Measurements from ENCODE around the gene ACSM6. TPM values are rescaled to one million over a fixed set of nuclear protein-coding genes. Genes with fewer than 3 reads are reported as not detected.

The ACSM6 gene
- total and polyA plus RNA-seq, 2 of the 8 experiments (the other 6 are each of a cell fraction or from before 2014, with no cell fraction given): 0.33 TPM; not detected in 1

DNA sequence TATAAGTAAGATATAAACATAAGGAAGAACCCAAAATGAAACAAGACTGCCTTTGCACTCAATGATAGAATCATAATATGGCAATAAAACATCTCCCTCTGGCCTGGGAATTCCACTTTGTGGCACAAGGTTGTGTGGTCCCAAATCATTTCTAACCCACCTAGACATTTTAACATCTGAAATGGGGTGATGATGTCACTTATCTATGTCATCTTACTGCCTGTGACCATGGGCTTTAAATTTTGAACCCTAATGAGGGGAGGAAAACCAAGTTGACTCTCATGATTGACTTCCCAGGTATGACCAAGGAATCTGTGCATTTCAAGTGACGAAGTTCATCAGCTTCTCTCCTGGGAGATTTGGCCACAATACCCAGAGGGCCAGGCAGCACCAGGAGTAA is 24.5 kb upstream of the ACSM6 start:
- 93% methylated on average over 1 of the region's 1 CpG; no CpG with 5 or more reads in 1 of the 2 experiments for WGBS, 2 experiments (ENCODE audit: extremely low coverage in 1 of 2, insufficient coverage in 1 of 2, insufficient read length in 1 of 2, insufficient replicate concordance in 2 of 2, low coverage in 1 of 2, low lambda C conversion rate in 2 of 2, missing lambda C conversion rate in 1 of 2)
- TF ChIP-seq BACH1 (IDR thresholded peaks at IDR 0.05; ENCODE audit: low read length) (no peak), BRCA1 (IDR thresholded peaks at IDR 0.05; ENCODE audit: low read depth, low read length) (no peak), CTBP2 (IDR thresholded peaks at IDR 0.05; ENCODE audit: borderline replicate concordance, insufficient read depth, insufficient read length, low read length) (no peak), NRF1 (IDR thresholded peaks at IDR 0.05; ENCODE audit: low read depth, low read length) (no peak), JUND (IDR thresholded peaks at IDR 0.05; ENCODE audit: low read length) (no peak)

More for the DNA sequence above, 24.5 kb upstream of the ACSM6 start:
- Histone ChIP-seq H3K4ac (replicated peaks; ENCODE audit: insufficient read length, low read depth, low read length) (no peak overlapping the region), H3K18ac (ENCODE audit: extremely low read depth, low read length) (no peak overlapping the region), H3K56ac (replicated peaks; ENCODE audit: insufficient read length, low read depth, low read length) (no peak overlapping the region), H2BK15ac (ENCODE audit: low read length) (no peak overlapping the region), H2BK12ac (ENCODE audit: low read depth, low read length) (no peak overlapping the region), H3K23ac (ENCODE audit: insufficient read length) (no peak overlapping the region), H3K9me3 (ENCODE audit: insufficient read depth in 2 of 2, low read depth in 1 of 2, low read length in 1 of 2) (no peaks in the 10 kb centered on the region), H3K14ac (ENCODE audit: insufficient read length) (no peak overlapping the region), H3K4me2 (ENCODE audit: insufficient read depth in 1 of 2, low read depth in 2 of 2, low read length in 2 of 2) (no peak overlapping the region), H4K8ac (ENCODE audit: extremely low read depth, insufficient read depth, low read length) (no peak overlapping the region), H3K36me3 (ENCODE audit: control insufficient read depth in 2 of 4, insufficient read depth in 4 of 4, low read length in 3 of 4) (no peaks in the 10 kb centered on the region), H3K79me2 (ENCODE audit: control insufficient read depth in 1 of 2, insufficient read depth in 2 of 2, low read length in 2 of 2) (no peaks in the 10 kb centered on the region), H3K27me3 (replicated peaks in 1 of 4; ENCODE audit: control insufficient read depth in 3 of 4, extremely low read depth in 1 of 4, insufficient read depth in 3 of 4, low read length in 3 of 4) (no peaks in the 10 kb centered on the region), H2BK20ac (ENCODE audit: low read length) (no peak overlapping the region), H2BK5ac (ENCODE audit: low read depth, low read length) (no peak overlapping the region), H3K4me3 (ENCODE audit: extremely low read depth in 1 of 4, insufficient read depth in 2 of 4, low read depth in 3 of 4, low read length in 4 of 4) (no peak overlapping the region), H3K79me1 (ENCODE audit: low read depth, low read length) (no peaks in the 10 kb centered on the region), H3K4me1 (replicated peaks in 1 of 4; ENCODE audit: control insufficient read depth in 3 of 4, insufficient read depth in 4 of 4, low read length in 3 of 4) (no peaks in the 10 kb centered on the region), H2BK120ac (replicated peaks; ENCODE audit: low read depth, low read length) (no peak overlapping the region), H2AFZ (ENCODE audit: low read length) (no peak overlapping the region), H3K27ac (ENCODE audit: low read depth, low read length) (no peak overlapping the region), H3K9ac (replicated peaks in 1 of 4; ENCODE audit: extremely low read depth in 1 of 4, low read depth in 3 of 4, low read length in 3 of 4) (no peak overlapping the region), H4K5ac (ENCODE audit: insufficient read length, low read depth, low read length) (no peak overlapping the region), H4K91ac (replicated peaks; ENCODE audit: insufficient read length, low read length) (no peak overlapping the region), H2AK5ac (ENCODE audit: low read depth, low read length) (no peak overlapping the region), H3K23me2 (ENCODE audit: low read depth, low read length) (no peaks in the 10 kb centered on the region), H4K20me1 (replicated peaks in 1 of 2; ENCODE audit: control insufficient read depth in 1 of 2, insufficient read depth in 2 of 2, low read length in 2 of 2) (no peaks in the 10 kb centered on the region)
- FAIRE-seq: no peak
- POLR2A ChIA-PET (ENCODE audit: partially characterized antibody): no interaction called here
- DNase-seq (ENCODE audit: low read depth in 1 of 2, low spot score in 2 of 2): no peak
- CTCF ChIA-PET (ENCODE audit: partially characterized antibody): interaction anchor here (1.1 to 1.3 kb wide), 3 partner anchors 36 to 540 kb away, joined by 3 read pairs; no protein-coding TSS in a partner anchor

Measured in H1 (cell line).